NCI-H526 treated with DMSO at 0.1 percent for 48 hours (cell line): ENCODE measurements around the gene NFIA.

Source experiments
- DNase-seq: peaks from one replicate; lab custom pipeline; 2025; lab: John Stamatoyannopoulos, UW

NFIA gene

DNA sequence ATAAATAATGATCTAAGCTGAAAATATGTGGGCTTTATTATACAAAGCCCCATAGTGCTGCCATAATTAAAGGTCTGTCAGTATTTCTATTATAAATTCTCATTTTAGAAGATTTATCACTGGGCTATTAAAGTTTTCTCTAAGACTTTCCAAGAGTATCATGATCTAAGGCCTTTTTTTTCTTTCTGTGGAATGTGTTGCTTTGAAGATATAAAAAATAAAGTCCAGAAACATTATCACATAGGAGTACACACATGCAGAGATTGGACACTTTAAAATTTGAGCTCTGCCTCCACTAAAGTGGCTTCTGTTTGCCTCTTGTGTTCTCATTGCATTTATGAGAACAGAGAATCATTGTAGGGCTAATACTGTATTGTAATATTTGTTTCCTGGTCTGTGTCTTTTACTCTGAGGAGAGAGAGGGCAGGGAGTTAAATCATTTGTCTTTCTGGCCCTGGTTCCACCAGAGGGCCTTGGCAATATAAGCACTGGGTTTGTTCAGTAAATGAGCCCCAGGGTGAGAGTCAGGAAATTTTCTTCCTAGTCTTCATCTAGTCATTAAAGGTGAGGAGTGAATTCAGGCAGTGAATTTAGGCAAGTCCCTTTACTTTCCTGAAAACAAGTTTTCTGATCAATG, 70.2 kb downstream of the NFIA start:
- no peak for DNase-seq

DNA sequence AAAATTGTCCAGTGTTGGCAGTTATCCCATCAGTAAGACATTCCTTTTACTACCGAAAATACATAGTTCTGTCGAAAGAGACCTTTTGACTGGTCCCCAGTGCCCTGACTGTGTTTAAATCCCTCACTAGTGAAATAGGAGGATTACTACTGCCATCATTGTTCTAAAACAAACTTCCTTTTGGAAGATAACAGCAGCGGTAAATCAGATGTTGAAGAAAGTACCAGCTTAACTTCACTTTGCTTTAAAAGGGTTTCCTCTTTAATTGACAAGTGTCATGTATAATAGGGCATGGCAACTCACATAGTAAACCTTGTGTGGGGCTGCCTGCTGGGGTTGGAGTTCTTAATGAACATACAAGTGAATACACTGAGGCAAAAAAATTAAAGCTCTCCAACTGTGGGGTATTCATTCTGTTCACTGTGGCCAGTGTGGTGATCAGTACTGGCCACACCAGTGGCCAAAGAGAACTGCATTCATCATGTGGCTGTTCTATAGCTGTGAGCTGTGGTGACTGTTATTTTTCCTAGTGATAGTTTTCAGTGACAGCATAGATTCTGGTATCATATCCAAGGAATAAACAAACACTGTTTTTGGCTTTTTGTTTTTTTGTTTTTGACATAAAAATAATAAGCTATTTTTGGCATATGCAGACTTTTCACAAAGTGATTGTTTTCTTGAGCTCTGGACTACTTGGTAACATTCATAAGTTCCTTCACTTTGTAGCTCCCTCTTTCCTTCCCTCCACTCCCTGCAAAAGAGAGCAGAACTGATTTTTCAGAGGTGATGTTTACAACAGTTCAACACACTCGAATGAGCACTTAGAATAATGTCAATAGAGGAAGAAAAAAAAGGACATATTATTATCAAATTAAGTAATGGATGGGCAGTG, 74.5 kb downstream of the NFIA start:
- no peak for DNase-seq

DNA sequence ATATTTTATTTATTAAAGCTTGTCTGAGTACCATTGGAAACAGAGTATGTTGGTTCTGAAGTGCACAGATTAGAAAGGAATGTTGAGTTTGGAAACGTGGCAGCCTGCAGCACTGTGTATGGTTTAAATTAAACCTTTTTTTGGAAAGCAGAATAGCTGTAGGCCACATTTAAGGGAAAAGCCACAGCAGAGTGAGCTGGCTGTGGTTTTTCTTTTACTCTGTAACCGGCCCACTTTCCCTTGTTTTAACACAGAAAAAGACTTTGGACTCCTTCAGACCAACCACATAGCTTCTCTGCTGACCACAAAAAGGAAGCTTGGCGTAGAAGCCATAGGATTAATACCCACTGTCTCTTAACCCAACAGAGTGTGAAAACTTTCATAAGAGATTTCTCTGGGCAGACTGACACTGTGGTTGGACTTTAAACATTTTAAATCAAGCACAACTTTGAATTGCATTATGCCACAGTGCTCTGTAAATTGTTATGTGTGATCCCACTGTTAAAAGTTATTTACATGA, 75.2 kb downstream of the NFIA start:
- no peak for DNase-seq

DNA sequence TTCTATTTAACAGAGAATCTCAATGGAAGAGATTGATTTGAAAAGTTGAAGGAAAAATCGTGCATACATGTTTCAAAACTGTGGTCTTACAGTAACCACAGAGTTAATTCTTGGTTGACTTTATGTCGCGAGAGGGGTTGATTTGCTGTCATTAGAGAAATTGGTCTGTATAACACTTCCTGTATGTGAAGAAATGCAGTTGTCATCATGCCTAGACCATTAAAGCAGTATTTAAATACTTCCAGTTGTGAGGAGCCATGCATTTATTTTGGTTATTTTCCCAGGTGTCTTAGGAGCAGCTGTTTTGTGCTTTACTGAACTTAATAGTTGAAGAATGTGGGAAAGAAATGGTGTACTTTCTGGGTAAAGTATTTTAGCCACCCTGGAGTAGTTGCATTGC, 76.2 kb downstream of the NFIA start:
- DNase-seq, result no peak

DNA sequence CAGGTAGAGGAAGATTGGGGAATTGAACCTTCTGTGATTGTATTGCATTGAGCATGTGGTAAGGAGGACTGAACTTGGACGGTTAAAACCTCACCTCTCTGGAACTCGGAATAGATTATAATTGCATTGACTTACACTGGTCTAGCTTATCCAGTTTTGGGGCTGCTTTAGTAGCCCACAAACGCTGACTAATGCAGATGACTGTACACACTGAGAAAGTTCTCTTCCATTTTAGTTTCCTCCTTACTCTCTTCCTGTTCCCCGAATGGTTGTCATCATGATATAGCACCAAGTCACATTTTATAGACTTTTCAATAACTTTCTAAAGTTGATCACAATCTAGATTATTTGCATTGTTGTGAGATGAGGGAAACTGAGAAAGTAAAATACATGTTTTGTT, 78.2 kb downstream of the NFIA start:
- DNase-seq, result no peak

DNA sequence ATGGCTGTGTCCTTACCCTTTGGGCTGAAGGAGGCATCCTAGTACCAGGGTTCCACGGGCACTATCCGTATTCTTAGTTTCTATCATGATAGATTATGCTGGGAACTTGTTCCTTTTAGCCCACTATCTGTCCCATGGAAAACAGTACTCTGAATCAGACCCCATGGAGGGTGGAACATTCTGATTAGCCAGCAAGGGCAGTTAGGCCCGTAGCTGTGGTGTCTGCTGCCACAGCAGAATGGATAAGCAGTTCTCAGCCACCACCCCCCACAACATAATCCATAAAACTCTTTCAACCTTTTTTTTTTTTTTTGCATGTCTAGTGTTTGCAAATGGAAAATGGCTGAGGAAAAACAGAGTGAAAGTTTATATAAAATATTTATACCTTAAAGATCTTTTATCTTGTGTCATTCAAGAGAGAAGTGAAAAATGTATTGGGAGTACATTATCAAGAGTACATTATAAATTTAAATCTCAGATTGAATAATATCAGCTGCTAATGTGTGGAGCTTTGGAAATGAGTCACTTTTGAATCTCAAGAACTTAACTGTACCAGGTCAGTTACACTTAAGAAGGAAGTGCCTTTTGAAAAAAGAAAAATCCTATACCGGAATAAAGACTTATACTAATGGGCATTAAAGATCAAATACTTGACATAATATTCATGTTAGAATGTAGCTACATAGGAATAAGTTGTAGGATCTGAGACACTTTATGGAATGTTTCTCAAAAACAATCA, 80.3 kb downstream of the NFIA start:
- DNase-seq, result no peak

GRCh38 chr1:61163355-61163754, 81.0 kb downstream of the NFIA start:
- no peak for DNase-seq

GRCh38 chr1:61165402-61165801, 83.0 kb downstream of the NFIA start:
- DNase-seq, result no peak

DNA sequence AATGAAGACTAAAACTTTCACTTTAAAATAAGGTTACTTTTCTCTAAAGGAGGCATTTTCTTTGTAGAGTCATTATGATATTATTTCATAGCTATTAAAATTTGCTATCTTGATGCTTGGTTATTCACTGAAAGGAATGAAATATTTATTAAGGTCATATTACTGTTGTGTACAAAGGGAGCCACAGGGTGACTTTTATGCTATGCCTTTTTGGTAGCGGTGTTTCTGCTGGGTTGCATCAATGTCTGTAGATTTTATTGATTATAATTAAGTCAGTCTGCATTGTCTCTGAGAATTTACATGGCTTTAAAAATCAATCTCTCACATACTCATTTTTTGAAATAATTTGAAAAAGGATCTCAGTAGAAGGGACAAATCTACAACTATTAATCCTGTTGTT, 84.9 kb downstream of the NFIA start:
- no peak for DNase-seq

- no peak for DNase-seq
These were observed 86.7 kb downstream of the NFIA start for GRCh38 chr1:61169045-61169444.

DNA sequence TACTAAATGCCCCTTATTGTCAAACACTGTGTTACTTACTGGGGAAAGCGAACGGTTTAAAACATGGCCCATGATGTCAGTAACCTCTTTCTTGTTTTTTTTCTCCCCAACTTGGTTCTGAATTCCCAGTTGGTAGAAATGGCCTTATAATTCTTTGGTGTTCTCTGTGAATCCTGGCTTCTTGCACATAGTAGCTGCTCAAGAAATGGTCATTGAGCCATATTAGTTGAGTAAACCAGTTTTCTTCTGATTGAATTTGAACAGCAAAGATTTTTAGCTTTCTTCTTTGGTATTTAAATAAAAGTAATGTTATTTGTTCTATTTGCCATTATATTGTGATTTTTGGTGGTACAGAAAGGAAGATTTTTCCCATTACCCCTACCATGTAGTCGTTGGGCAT, 87.3 kb downstream of the NFIA start:
- no peak for DNase-seq

DNA sequence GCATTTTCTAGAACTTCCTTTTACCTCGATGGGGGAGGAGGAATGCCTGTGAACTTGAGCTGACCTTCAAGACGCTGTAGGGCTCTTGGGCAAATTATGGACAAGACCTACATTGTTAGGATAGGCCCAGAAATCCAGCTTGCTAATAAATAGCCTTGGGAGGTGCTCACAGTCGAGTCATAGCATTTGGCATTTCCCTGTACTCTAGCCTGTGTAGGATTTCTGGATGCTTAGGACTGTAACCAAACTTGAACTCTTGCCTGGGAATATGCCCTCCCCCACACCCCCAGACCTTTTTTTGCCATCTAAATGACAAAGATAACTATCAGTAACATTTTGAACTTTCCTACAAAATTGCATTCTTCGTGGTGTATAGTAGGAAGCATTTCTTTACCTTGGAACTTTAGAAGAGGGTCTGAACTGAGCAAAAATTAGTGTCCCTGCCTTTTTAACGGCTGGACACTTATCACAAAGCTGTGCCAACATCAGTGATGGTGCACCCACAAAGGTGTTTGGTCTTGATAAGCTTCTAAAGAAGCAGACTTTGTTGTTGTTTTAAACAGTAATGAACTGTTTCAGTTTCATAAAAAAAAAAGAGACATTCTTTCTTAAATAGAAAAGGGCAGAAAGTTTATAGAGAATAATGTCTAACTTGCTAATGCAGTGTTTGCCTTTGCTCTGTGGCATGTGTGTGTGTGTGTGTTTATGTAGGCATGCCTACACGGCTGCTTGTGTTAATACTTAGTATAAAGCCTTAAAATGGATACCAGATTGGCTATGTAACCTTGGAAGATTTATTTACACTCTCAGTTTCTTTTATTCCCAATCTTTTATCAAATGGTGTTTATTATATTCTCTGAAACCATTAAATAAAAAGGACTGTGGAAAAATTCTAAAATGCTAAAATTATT, 88.2 kb downstream of the NFIA start:
- no peak for DNase-seq

DNA sequence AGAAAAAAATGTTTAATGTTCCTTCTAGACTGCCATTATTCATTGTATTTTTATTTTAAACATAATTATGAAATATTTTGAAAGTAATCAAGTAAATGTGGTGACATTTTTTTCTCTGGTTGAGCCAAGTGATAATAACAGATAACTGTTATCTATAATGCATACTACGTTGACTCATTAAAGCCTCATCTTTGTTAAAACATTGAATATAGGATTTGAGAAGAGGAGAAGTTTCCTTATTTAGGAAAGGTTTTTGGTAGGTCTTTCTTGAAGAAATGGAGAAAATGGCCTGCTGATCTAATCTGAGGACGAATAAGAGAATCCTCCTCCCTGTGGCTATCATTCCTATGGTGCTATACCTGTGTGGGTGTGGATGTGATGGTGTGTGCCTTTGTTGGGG, 89.0 kb downstream of the NFIA start:
- no peak for DNase-seq

- DNase-seq, result no peak
These were observed 89.6 kb downstream of the NFIA start for GRCh38 chr1:61171974-61172373.

DNA sequence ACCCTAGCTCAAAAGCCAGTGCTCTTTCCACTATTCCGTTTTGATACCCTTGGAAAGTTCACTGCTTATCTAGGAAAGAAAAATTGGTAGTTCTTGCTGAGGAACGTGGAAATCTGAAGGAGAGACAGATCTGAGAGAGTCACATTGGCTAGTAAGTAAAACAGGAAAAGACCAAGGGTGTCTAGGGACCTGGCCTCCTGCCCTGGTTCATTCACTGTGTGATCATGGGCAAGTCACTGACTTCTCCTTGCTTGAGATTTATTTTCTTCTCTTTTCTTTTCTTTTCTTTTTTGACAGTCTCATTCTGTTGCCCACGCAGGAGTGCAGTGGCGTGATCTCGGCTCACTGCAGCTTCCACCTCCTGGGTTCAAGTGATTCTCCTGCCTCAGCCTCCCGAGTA, 90.8 kb downstream of the NFIA start:
- DNase-seq, result no peak

GRCh38 chr1:61174060-61174795, 91.9 kb downstream of the NFIA start:
- no peak for DNase-seq

- no peak for DNase-seq
These were observed 93.6 kb downstream of the NFIA start for GRCh38 chr1:61175976-61176375.

- DNase-seq, result peak; percentile 71
These were observed 99.0 kb downstream of the NFIA start for GRCh38 chr1:61181067-61182038.

- no peak for DNase-seq
These were observed 99.7 kb downstream of the NFIA start for GRCh38 chr1:61182049-61182448.

DNA sequence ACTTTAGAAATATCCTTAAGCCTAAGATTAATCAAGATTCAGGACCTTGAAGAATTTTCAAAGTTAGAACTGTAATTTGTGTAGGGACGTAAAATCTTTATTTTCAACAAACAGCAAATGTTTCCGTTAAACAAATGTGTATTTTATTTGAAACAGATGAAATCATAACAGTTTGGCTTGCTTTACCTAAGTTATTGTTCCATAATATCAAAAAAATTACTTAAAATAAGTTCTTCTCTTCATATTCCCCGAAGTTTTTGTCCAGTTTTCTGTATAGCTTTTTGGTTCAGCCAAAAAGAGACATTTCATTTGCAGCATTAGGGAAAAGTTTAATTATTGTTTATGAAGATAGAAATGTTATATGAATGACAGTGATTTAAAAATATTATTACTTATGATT, 100.1 kb downstream of the NFIA start:
- DNase-seq, result no peak
